ENCODE results near the gene SS18.

The SS18 gene

DNA sequence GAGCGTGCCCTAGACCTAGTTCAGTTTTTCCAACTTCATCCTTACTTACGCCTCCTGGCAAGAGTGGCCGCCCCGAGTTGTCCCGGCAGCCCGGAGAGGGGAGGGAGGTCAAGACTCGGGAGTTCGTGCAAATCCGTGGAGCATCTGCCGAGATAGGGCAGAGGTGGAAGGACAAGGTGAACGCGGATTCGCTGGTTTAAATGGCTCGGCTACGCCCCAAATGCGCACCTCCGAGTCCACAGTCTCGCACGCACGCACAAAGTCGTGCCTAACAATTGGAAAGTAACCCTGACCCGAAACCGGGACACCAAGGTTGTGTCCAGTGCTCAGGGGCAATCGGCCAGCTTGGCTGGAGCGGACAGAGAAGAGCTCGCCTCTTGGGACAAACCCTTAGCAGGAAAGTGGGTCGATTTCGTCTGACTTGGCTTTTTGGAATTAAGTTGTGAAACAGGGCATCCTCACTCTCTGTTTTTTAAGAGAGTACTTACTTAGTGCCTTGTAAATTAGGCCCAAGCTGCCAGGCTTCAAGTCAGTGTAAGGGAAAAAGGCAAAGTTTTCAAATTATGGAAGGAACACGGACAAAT, 726 bp upstream of the SS18 start:
- Histone ChIP-seq H3K9ac (ENCODE audit: low read length) (peak overlapping the region; percentile 94), H3K27me3 (ENCODE audit: insufficient read depth, low read length) (no peaks in the 10 kb centered on the region), H3K4me3 (ENCODE audit: low read depth, low read length, poor library complexity, severe bottlenecking) (peak overlapping the region; percentile 95), H3K4me2 (ENCODE audit: low read length) (peak overlapping the region; percentile 78), H2AFZ (ENCODE audit: low read length) (peak overlapping the region; percentile 57; the same call in 1 of the 2 replicates), H3K9me2 (ENCODE audit: low read depth, low read length) (no peaks in the 10 kb centered on the region), H3K4me1 (ENCODE audit: insufficient read depth, low read length, severe bottlenecking) (peaks cover 39% of the 10 kb centered on the region), H3K36me3 (ENCODE audit: insufficient read depth, low read length) (peaks cover 14% of the 10 kb centered on the region), H3F3A (ENCODE audit: insufficient read depth, low read length) (no peaks in the 10 kb centered on the region), H3K9me3 (ENCODE audit: low read length) (no peaks in the 10 kb centered on the region), H3K27ac (ENCODE audit: low read depth, low read length, poor library complexity, severe bottlenecking) (peak overlapping the region; percentile 85), H4K20me1 (ENCODE audit: insufficient read depth, low read length) (no peaks in the 10 kb centered on the region), H3K79me2 (ENCODE audit: insufficient read depth, low read length) (peaks cover 37% of the 10 kb centered on the region)
- no peak for TF ChIP-seq EZH2 (IDR thresholded peaks at IDR 0.05; ENCODE audit: borderline replicate concordance, low read length)
- TF ChIP-seq, protein P1, sequence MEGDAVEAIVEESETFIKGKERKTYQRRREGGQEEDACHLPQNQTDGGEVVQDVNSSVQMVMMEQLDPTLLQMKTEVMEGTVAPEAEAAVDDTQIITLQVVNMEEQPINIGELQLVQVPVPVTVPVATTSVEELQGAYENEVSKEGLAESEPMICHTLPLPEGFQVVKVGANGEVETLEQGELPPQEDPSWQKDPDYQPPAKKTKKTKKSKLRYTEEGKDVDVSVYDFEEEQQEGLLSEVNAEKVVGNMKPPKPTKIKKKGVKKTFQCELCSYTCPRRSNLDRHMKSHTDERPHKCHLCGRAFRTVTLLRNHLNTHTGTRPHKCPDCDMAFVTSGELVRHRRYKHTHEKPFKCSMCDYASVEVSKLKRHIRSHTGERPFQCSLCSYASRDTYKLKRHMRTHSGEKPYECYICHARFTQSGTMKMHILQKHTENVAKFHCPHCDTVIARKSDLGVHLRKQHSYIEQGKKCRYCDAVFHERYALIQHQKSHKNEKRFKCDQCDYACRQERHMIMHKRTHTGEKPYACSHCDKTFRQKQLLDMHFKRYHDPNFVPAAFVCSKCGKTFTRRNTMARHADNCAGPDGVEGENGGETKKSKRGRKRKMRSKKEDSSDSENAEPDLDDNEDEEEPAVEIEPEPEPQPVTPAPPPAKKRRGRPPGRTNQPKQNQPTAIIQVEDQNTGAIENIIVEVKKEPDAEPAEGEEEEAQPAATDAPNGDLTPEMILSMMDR (IDR thresholded peaks at IDR 0.05; ENCODE audit: low read length) = no peak

DNA sequence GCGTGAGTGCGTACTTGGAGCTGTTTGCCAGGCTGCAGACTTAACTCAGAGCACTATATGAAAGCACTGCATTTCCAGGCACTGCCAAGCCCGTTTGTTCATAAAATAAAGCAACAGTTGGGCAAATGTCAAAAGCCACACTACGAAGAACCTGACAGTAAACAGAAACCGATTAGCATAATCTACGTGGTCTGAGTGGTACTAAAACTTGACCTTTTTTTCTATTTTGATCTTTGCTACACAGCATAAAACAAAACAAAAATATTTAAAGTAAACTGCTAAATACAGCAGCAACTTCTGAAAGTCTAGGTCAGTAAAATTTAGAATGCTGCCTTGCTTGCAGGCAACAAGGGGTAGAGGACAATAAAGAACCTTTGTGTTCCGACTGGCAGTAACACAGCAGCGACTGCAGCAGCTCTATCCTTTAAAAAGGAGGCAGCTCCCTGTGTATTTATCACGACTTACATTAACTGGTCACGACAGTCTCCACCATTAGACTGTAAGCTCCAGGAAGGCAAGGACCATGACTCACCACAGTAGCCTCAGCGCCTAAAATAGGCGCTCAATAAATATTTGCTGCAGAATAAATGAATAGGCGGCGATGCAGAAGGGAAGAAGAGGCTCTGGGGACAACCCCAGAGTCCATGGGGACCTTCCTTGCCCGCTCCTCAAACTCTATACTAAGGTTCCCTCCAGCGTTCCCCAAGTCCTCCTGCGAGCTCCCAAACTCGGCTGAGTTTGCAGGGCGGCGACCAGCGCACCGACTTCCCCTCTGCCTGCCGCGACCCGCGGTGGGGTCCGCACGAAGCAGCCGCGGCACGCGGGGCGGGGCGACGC, 902 bp downstream of the SS18 start:
- H3K9ac ChIP-seq (ENCODE audit: low read length) = peak overlapping the region; percentile 94
- H3K27me3 ChIP-seq (ENCODE audit: insufficient read depth, low read length) = no peaks in the 10 kb centered on the region
- peak overlapping the region; percentile 47 for H3K27ac ChIP-seq (ENCODE audit: low read depth, low read length, poor library complexity, severe bottlenecking)
- H3K9me2 ChIP-seq (ENCODE audit: low read depth, low read length) = no peaks in the 10 kb centered on the region
- TF ChIP-seq EZH2 (IDR thresholded peaks at IDR 0.05; ENCODE audit: borderline replicate concordance, low read length) = no peak
- TF ChIP-seq, protein P1 (IDR thresholded peaks at IDR 0.05; ENCODE audit: low read length) = no peak
- no peaks in the 10 kb centered on the region for H3F3A ChIP-seq (ENCODE audit: insufficient read depth, low read length)
- H3K4me3 ChIP-seq (ENCODE audit: low read depth, low read length, poor library complexity, severe bottlenecking) = peak overlapping the region; percentile 95
- peak overlapping the region; percentile 78 for H3K4me2 ChIP-seq (ENCODE audit: low read length)
- H3K79me2 ChIP-seq (ENCODE audit: insufficient read depth, low read length) = peaks cover 51% of the 10 kb centered on the region
- no peaks in the 10 kb centered on the region for H4K20me1 ChIP-seq (ENCODE audit: insufficient read depth, low read length)
- H2AFZ ChIP-seq (ENCODE audit: low read length) = no peak overlapping the region
- peaks cover 31% of the 10 kb centered on the region for H3K36me3 ChIP-seq (ENCODE audit: insufficient read depth, low read length)
- no peaks in the 10 kb centered on the region for H3K9me3 ChIP-seq (ENCODE audit: low read length)
- H3K4me1 ChIP-seq (ENCODE audit: insufficient read depth, low read length, severe bottlenecking) = peaks cover 39% of the 10 kb centered on the region

DNA sequence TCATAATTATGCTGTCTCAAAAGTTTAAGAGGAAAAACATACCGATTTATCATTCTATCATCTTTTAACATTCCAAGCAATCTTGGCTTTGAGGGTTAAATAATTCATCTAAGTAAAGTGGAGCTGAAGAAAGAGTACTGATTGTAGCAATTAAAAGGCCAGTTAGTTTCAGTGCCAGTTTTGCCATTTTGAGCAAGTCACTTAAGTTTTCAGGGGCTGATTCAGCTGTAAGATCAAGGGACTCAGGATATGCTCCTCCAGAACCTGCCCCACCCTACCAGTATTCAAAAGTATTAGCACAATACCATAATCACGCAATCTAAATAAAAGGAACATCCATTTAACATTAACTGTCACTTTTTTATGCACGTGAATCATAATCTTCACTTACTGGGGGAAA, 1.9 kb downstream of the SS18 start:
- Histone ChIP-seq H3K4me1 (ENCODE audit: insufficient read depth, low read length, severe bottlenecking) (peaks cover 39% of the 10 kb centered on the region), H3K27ac (ENCODE audit: low read depth, low read length, poor library complexity, severe bottlenecking) (peak overlapping the region; percentile 47), H2AFZ (ENCODE audit: low read length) (no peak overlapping the region), H3K27me3 (ENCODE audit: insufficient read depth, low read length) (no peaks in the 10 kb centered on the region), H4K20me1 (ENCODE audit: insufficient read depth, low read length) (no peaks in the 10 kb centered on the region), H3K9me2 (ENCODE audit: low read depth, low read length) (no peaks in the 10 kb centered on the region), H3K9me3 (ENCODE audit: low read length) (no peaks in the 10 kb centered on the region), H3F3A (ENCODE audit: insufficient read depth, low read length) (no peaks in the 10 kb centered on the region), H3K79me2 (ENCODE audit: insufficient read depth, low read length) (peaks cover 60% of the 10 kb centered on the region), H3K36me3 (ENCODE audit: insufficient read depth, low read length) (peaks cover 41% of the 10 kb centered on the region), H3K9ac (ENCODE audit: low read length) (peak overlapping the region; percentile 94), H3K4me3 (ENCODE audit: low read depth, low read length, poor library complexity, severe bottlenecking) (peak overlapping the region; percentile 95), H3K4me2 (ENCODE audit: low read length) (peak overlapping the region; percentile 78)
- TF ChIP-seq, protein P1 (IDR thresholded peaks at IDR 0.05; ENCODE audit: low read length) = no peak
- no peak for TF ChIP-seq EZH2 (IDR thresholded peaks at IDR 0.05; ENCODE audit: borderline replicate concordance, low read length)
